Measurements from ENCODE around the gene CDH12. TPM values are rescaled to one million over a fixed set of nuclear protein-coding genes. Genes with fewer than 3 reads are reported as not detected.

The CDH12 gene
- total RNA-seq, 2 donors from 2014 or later: 0.90 to 1.9 TPM

- Mint-ChIP-seq H3K9me3 (no peaks in the 10 kb centered on the region), H3K4me3 (no peak overlapping the region)
These were observed 143.4 kb downstream of the CDH12 start for GRCh38 chr5:22709743-22710142.

DNA sequence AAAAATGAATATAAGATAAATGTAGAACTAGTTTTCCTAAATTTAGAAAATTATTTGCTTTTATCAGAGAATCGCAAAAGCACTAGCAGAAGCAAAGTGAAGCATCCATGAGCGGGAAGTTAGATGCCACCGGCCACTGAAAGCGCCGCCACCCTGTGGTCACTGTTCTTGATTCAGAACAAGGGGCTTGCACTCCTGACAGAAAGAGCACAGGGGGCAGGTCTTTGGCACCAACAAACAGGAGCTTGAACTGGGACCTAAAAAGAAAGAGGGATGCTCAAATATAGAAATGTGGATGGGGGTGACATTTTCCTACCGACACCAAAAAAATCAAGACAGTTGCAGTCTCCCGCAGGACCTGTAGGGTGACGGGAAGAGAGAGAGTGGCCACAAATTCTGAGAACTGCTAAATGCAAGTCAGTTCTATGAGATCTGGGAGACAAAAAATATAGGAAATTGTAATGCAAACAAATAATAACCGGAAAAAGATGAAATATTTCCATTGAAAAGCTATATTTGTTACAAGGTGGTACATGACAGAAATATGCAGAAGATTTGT, 144.3 kb downstream of the CDH12 start:
- H3K4me1 Mint-ChIP-seq: no peaks in the 10 kb centered on the region
- DNase-seq: peak; percentile 72
- no peaks in the 10 kb centered on the region for H3K9me3 Mint-ChIP-seq
- Histone ChIP-seq H3K9ac (ENCODE audit: extremely low read depth, low read length, poor library complexity, severe bottlenecking) (no peak overlapping the region), H3K27ac (ENCODE audit: low read depth, low read length) (no peak overlapping the region), H3K27me3 (ENCODE audit: control insufficient read depth, insufficient read depth, low read length, poor library complexity, severe bottlenecking) (no peaks in the 10 kb centered on the region), H3K4me1 (ENCODE audit: control insufficient read depth, insufficient read depth, low read length) (no peaks in the 10 kb centered on the region), H3K36me3 (ENCODE audit: control insufficient read depth, insufficient read depth, low read length) (no peaks in the 10 kb centered on the region), H3K9me3 (ENCODE audit: control insufficient read depth, low read length) (no peaks in the 10 kb centered on the region), H3K4me3 (ENCODE audit: low read length) (no peak overlapping the region)
- TF ChIP-seq, protein P1, sequence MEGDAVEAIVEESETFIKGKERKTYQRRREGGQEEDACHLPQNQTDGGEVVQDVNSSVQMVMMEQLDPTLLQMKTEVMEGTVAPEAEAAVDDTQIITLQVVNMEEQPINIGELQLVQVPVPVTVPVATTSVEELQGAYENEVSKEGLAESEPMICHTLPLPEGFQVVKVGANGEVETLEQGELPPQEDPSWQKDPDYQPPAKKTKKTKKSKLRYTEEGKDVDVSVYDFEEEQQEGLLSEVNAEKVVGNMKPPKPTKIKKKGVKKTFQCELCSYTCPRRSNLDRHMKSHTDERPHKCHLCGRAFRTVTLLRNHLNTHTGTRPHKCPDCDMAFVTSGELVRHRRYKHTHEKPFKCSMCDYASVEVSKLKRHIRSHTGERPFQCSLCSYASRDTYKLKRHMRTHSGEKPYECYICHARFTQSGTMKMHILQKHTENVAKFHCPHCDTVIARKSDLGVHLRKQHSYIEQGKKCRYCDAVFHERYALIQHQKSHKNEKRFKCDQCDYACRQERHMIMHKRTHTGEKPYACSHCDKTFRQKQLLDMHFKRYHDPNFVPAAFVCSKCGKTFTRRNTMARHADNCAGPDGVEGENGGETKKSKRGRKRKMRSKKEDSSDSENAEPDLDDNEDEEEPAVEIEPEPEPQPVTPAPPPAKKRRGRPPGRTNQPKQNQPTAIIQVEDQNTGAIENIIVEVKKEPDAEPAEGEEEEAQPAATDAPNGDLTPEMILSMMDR (conservative IDR thresholded peaks at IDR 0.05): peak; percentile 69
- no peak overlapping the region for H3K27ac Mint-ChIP-seq
- H3K36me3 Mint-ChIP-seq (ENCODE audit: low read depth): no peaks in the 10 kb centered on the region
- no peak overlapping the region for H3K4me3 Mint-ChIP-seq
- no peaks in the 10 kb centered on the region for H3K27me3 Mint-ChIP-seq (ENCODE audit: insufficient read depth)
- 86 to 89% methylated on average over 9 of the region's 9 CpGs for WGBS, 2 experiments (ENCODE audit: insufficient coverage in 1 of 2, insufficient read length in 1 of 2)

More at GRCh38 chr5:22709743-22710142, 143.4 kb downstream of the CDH12 start:
- no peaks in the 10 kb centered on the region for H3K27me3 Mint-ChIP-seq (ENCODE audit: insufficient read depth)
- DNase-seq: no peak
- no peak overlapping the region for H3K27ac Mint-ChIP-seq
- Histone ChIP-seq H3K36me3 (ENCODE audit: control insufficient read depth, insufficient read depth, low read length) (no peaks in the 10 kb centered on the region), H3K27ac (ENCODE audit: low read depth, low read length) (no peak overlapping the region), H3K4me1 (ENCODE audit: control insufficient read depth, insufficient read depth, low read length) (no peaks in the 10 kb centered on the region), H3K4me3 (ENCODE audit: low read length) (no peak overlapping the region), H3K27me3 (ENCODE audit: control insufficient read depth, insufficient read depth, low read length, poor library complexity, severe bottlenecking) (no peaks in the 10 kb centered on the region), H3K9me3 (ENCODE audit: control insufficient read depth, low read length) (no peaks in the 10 kb centered on the region), H3K9ac (ENCODE audit: extremely low read depth, low read length, poor library complexity, severe bottlenecking) (no peak overlapping the region)
- H3K4me1 Mint-ChIP-seq: no peaks in the 10 kb centered on the region
- no peaks in the 10 kb centered on the region for H3K36me3 Mint-ChIP-seq (ENCODE audit: low read depth)
- TF ChIP-seq, protein P1 (conservative IDR thresholded peaks at IDR 0.05): no peak

GRCh38 chr5:22706901-22707300, 146.2 kb downstream of the CDH12 start:
- no CpG with 5 or more reads among the region's 1 CpG for WGBS, 2 experiments (ENCODE audit: insufficient coverage in 1 of 2, insufficient read length in 1 of 2)
- Histone ChIP-seq H3K9me3 (ENCODE audit: control insufficient read depth, low read length) (no peaks in the 10 kb centered on the region), H3K4me1 (ENCODE audit: control insufficient read depth, insufficient read depth, low read length) (no peaks in the 10 kb centered on the region), H3K9ac (ENCODE audit: extremely low read depth, low read length, poor library complexity, severe bottlenecking) (no peak overlapping the region), H3K27ac (ENCODE audit: low read depth, low read length) (no peak overlapping the region), H3K36me3 (ENCODE audit: control insufficient read depth, insufficient read depth, low read length) (no peaks in the 10 kb centered on the region), H3K27me3 (ENCODE audit: control insufficient read depth, insufficient read depth, low read length, poor library complexity, severe bottlenecking) (no peaks in the 10 kb centered on the region), H3K4me3 (ENCODE audit: low read length) (no peak overlapping the region)
- no peak for DNase-seq
- Mint-ChIP-seq H3K4me3 (no peak overlapping the region), H3K4me1 (no peaks in the 10 kb centered on the region), H3K27me3 (ENCODE audit: insufficient read depth) (no peaks in the 10 kb centered on the region), H3K9me3 (no peaks in the 10 kb centered on the region), H3K27ac (no peak overlapping the region), H3K36me3 (ENCODE audit: low read depth) (no peaks in the 10 kb centered on the region)
- TF ChIP-seq, protein P1 (conservative IDR thresholded peaks at IDR 0.05): no peak

All from endodermal cell (in vitro differentiated cells).